C4-2B (cell line): Measurements from ENCODE around the gene TMEM123.

ENCODE experiments used
- ZFX ChIP-seq: fragments of 450-650 bp; IDR thresholded peaks from 2 replicates; pipeline ENCODE4 v1.6.1; 2017
- TF ChIP-seq, protein P1 (sequence below): fragments of 450-650 bp; conservative IDR thresholded peaks from 2 replicates; pipeline ENCODE4 v1.5.1; 2017; ENCODE audit warnings: mild to moderate bottlenecking

DNA sequence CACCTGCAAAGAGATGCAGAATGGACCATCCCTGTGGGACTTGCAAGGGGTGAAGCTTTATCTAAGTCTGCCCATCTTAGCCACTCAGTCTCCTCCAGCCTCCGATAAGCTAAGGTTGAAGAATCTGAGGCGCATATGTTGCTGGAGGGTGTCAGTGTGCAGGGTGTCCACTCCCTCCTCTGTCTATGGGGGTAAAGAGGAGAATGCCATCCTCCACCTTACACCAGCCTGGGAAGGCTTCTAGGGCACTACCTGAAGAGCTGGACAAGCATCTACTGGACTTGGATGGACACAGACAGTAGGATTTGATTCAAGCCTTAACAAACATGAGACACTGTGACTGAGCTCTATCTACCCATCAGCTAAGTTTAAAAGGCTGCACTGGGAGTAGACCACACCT, 46.5 kb downstream of the TMEM123 start:
- TF ChIP-seq, protein P1, sequence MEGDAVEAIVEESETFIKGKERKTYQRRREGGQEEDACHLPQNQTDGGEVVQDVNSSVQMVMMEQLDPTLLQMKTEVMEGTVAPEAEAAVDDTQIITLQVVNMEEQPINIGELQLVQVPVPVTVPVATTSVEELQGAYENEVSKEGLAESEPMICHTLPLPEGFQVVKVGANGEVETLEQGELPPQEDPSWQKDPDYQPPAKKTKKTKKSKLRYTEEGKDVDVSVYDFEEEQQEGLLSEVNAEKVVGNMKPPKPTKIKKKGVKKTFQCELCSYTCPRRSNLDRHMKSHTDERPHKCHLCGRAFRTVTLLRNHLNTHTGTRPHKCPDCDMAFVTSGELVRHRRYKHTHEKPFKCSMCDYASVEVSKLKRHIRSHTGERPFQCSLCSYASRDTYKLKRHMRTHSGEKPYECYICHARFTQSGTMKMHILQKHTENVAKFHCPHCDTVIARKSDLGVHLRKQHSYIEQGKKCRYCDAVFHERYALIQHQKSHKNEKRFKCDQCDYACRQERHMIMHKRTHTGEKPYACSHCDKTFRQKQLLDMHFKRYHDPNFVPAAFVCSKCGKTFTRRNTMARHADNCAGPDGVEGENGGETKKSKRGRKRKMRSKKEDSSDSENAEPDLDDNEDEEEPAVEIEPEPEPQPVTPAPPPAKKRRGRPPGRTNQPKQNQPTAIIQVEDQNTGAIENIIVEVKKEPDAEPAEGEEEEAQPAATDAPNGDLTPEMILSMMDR: no peak
- TF ChIP-seq ZFX: no peak
